Measurements from ENCODE around the gene DNMT3L.
"Not testable (repeated sequence)": the region's sequence is repeated elsewhere in the genome, so short reads cannot be mapped to it uniquely, and the experiment has no call there.

Gene DNMT3L

GRCh38 chr21:44290327-44291077 is 28.8 kb upstream of the DNMT3L start:
- no peak for DNase-seq (ENCODE audit: low spot score)
- Mint-ChIP-seq H3K4me1 (ENCODE audit: low read depth) (peaks cover 10% of the 10 kb centered on the region), H3K36me3 (ENCODE audit: low read depth) (no peaks in the 10 kb centered on the region), H3K27me3 (ENCODE audit: low read depth) (no peaks in the 10 kb centered on the region), H3K4me3 (no peak overlapping the region), H3K9me3 (no peaks in the 10 kb centered on the region), H3K27ac (no peak overlapping the region)

GRCh38 chr21:44289381-44290010 is 27.8 kb upstream of the DNMT3L start:
- Mint-ChIP-seq H3K36me3 (ENCODE audit: low read depth) (no peaks in the 10 kb centered on the region), H3K27me3 (ENCODE audit: low read depth) (no peaks in the 10 kb centered on the region), H3K4me3 (no peak overlapping the region), H3K27ac (no peak overlapping the region), H3K9me3 (no peaks in the 10 kb centered on the region), H3K4me1 (ENCODE audit: low read depth) (peaks cover 6% of the 10 kb centered on the region)
- DNase-seq (ENCODE audit: low spot score): no peak

- Mint-ChIP-seq H3K9me3 (no peaks in the 10 kb centered on the region), H3K4me3 (no peak overlapping the region), H3K27me3 (ENCODE audit: low read depth) (no peaks in the 10 kb centered on the region)
Observed at GRCh38 chr21:44288251-44289110, 26.8 kb upstream of the DNMT3L start.

GRCh38 chr21:44286716-44287632 is 25.3 kb upstream of the DNMT3L start:
- Mint-ChIP-seq H3K9me3 (no peaks in the 10 kb centered on the region), H3K4me1 (ENCODE audit: low read depth) (peaks cover 5% of the 10 kb centered on the region), H3K4me3 (no peak overlapping the region), H3K36me3 (ENCODE audit: low read depth) (no peaks in the 10 kb centered on the region), H3K27ac (no peak overlapping the region), H3K27me3 (ENCODE audit: low read depth) (no peaks in the 10 kb centered on the region)
- DNase-seq (ENCODE audit: low spot score): no peak

More at GRCh38 chr21:44288251-44289110, 26.8 kb upstream of the DNMT3L start:
- no peaks in the 10 kb centered on the region for H3K36me3 Mint-ChIP-seq (ENCODE audit: low read depth)
- peaks cover 6% of the 10 kb centered on the region for H3K4me1 Mint-ChIP-seq (ENCODE audit: low read depth)
- no peak for DNase-seq (ENCODE audit: low spot score)
- no peak overlapping the region for H3K27ac Mint-ChIP-seq

- Mint-ChIP-seq H3K27ac (no peak overlapping the region), H3K4me1 (ENCODE audit: low read depth) (peaks cover 5% of the 10 kb centered on the region), H3K36me3 (ENCODE audit: low read depth) (no peaks in the 10 kb centered on the region), H3K4me3 (no peak overlapping the region), H3K9me3 (no peaks in the 10 kb centered on the region), H3K27me3 (ENCODE audit: low read depth) (no peaks in the 10 kb centered on the region)
- no peak for DNase-seq (ENCODE audit: low spot score)
Observed at GRCh38 chr21:44286086-44286715, 24.5 kb upstream of the DNMT3L start.

GRCh38 chr21:44285138-44285992 is 23.7 kb upstream of the DNMT3L start, which contains the start of gene AIRE:
Gene AIRE, plus strand, starts transcription at chr21:44285876. Its CDS starts 131 bp downstream, at chr21:44286007.
- Mint-ChIP-seq H3K36me3 (ENCODE audit: low read depth) (no peaks in the 10 kb centered on the region), H3K27me3 (ENCODE audit: low read depth) (no peaks in the 10 kb centered on the region), H3K4me1 (ENCODE audit: low read depth) (peaks cover 3% of the 10 kb centered on the region), H3K4me3 (no peak within 1 kb of the TSS), H3K9me3 (no peaks in the 10 kb centered on the region), H3K27ac (no peak within 1 kb of the TSS)
- DNase-seq (ENCODE audit: low spot score): no peak

GRCh38 chr21:44283948-44284347 is 22.3 kb upstream of the DNMT3L start:
- no peak overlapping the region for H3K4me3 Mint-ChIP-seq
- H3K4me1 Mint-ChIP-seq (ENCODE audit: low read depth): peaks cover 3% of the 10 kb centered on the region
- no peaks in the 10 kb centered on the region for H3K36me3 Mint-ChIP-seq (ENCODE audit: low read depth)
- no peaks in the 10 kb centered on the region for H3K27me3 Mint-ChIP-seq (ENCODE audit: low read depth)
- no peak for DNase-seq (ENCODE audit: low spot score)
- H3K27ac Mint-ChIP-seq: no peak overlapping the region
- no peaks in the 10 kb centered on the region for H3K9me3 Mint-ChIP-seq

GRCh38 chr21:44283211-44283785 is 21.6 kb upstream of the DNMT3L start:
- H3K27me3 Mint-ChIP-seq (ENCODE audit: low read depth); H3K36me3 Mint-ChIP-seq (ENCODE audit: low read depth); H3K4me3 Mint-ChIP-seq; H3K9me3 Mint-ChIP-seq; H3K4me1 Mint-ChIP-seq (ENCODE audit: low read depth); DNase-seq (ENCODE audit: low spot score); H3K27ac Mint-ChIP-seq: not testable (repeated sequence)

GRCh38 chr21:44282370-44282769 is 20.7 kb upstream of the DNMT3L start:
- no peaks in the 10 kb centered on the region for H3K27me3 Mint-ChIP-seq (ENCODE audit: low read depth)
- no peaks in the 10 kb centered on the region for H3K36me3 Mint-ChIP-seq (ENCODE audit: low read depth)
- H3K27ac Mint-ChIP-seq: no peak overlapping the region
- H3K9me3 Mint-ChIP-seq: no peaks in the 10 kb centered on the region
- DNase-seq (ENCODE audit: low spot score): no peak
- H3K4me1 Mint-ChIP-seq (ENCODE audit: low read depth): no peaks in the 10 kb centered on the region
- no peak overlapping the region for H3K4me3 Mint-ChIP-seq

GRCh38 chr21:44281801-44282200 is 20.1 kb upstream of the DNMT3L start:
- no peaks in the 10 kb centered on the region for H3K4me1 Mint-ChIP-seq (ENCODE audit: low read depth)
- no peak for DNase-seq (ENCODE audit: low spot score)
- H3K36me3 Mint-ChIP-seq (ENCODE audit: low read depth): no peaks in the 10 kb centered on the region
- no peak overlapping the region for H3K4me3 Mint-ChIP-seq
- no peaks in the 10 kb centered on the region for H3K27me3 Mint-ChIP-seq (ENCODE audit: low read depth)
- no peaks in the 10 kb centered on the region for H3K9me3 Mint-ChIP-seq
- H3K27ac Mint-ChIP-seq: no peak overlapping the region

GRCh38 chr21:44279354-44280260 is 17.9 kb upstream of the DNMT3L start:
- H3K27me3 Mint-ChIP-seq (ENCODE audit: low read depth): peaks cover 9% of the 10 kb centered on the region
- H3K4me3 Mint-ChIP-seq: no peak overlapping the region
- H3K27ac Mint-ChIP-seq: no peak overlapping the region
- no peaks in the 10 kb centered on the region for H3K9me3 Mint-ChIP-seq
- no peak for DNase-seq (ENCODE audit: low spot score)
- H3K4me1 Mint-ChIP-seq (ENCODE audit: low read depth): no peaks in the 10 kb centered on the region
- no peaks in the 10 kb centered on the region for H3K36me3 Mint-ChIP-seq (ENCODE audit: low read depth)

Measured in T-helper 2 cell treated with Interferon-gamma antibody and Interleukin-4, amounts not matched to agents 5 μg/mL and 100 μg/mL, for 36 hours (primary cell).